Naive thymus-derived CD8-positive, alpha-beta T cell (primary cell): ENCODE data around the gene ADNP. TPM values are rescaled to one million over a fixed set of nuclear protein-coding genes. Genes with fewer than 3 reads are reported as not detected.

Source experiments
- ATAC-seq, 2 donors: fragments of 150-1000 bp; cut with Tn5 transposase in 1 of 2; sonication (Bioruptor Pico), chemical (Tn5 transposase) in 1 of 2; 1 replicate in 1 of 2; 2 replicates in 1 of 2; pipeline ENCODE4 v1.10.0; 2021; ENCODE audit warnings: mild to moderate bottlenecking in 2 of 2, moderate library complexity in 2 of 2
- POLR2A ChIA-PET: fragments of 350-600 bp; sonication (Branson Sonifier 250); formaldehyde crosslinking; loops from one replicate; lab custom pipeline; 2021; ENCODE audit warnings: antibody characterized with exemption; lab: Charles Lee
- DNase-seq, 10 donors: peaks; one replicate each; pipeline versions ENCODE4 v3.0.0 to v3.0.0-alpha.2; 2020 to 2022
- H3K27ac Mint-ChIP-seq, 10 donors: one replicate each; pipeline ENCODE4 v1.8.0; 2020 to 2022; ENCODE audit warnings: mild to moderate bottlenecking in 10 of 10, mixed read lengths in 10 of 10, moderate library complexity in 4 of 10, inconsistent platforms in 1 of 10
- H3K27me3 Mint-ChIP-seq, 5 donors: one replicate each; pipeline ENCODE4 v1.8.0; 2021 to 2022; ENCODE audit warnings: mixed read lengths in 5 of 5
- H3K36me3 Mint-ChIP-seq, 3 donors: one replicate each; pipeline ENCODE4 v1.8.0; 2020 to 2022; ENCODE audit warnings: mixed read lengths in 3 of 3, mild to moderate bottlenecking in 2 of 3, inconsistent platforms in 1 of 3
- H3K4me1 Mint-ChIP-seq, 4 donors: one replicate each; pipeline ENCODE4 v1.8.0; 2021 to 2022; ENCODE audit warnings: mixed read lengths in 4 of 4
- H3K4me3 Mint-ChIP-seq, 10 donors: one replicate each; pipeline ENCODE4 v1.8.0; 2020 to 2022; ENCODE audit warnings: mild to moderate bottlenecking in 10 of 10, mixed read lengths in 10 of 10, moderate library complexity in 6 of 10, inconsistent platforms in 1 of 10
- H3K9me3 Mint-ChIP-seq, 9 donors: one replicate each; pipeline ENCODE4 v1.8.0; 2020 to 2022; ENCODE audit warnings: mixed read lengths in 9 of 9, mild to moderate bottlenecking in 3 of 9, inconsistent platforms in 1 of 9, moderate library complexity in 1 of 9
- polyA plus RNA-seq, 3 donors: library from polyadenylated mRNA; unstranded; fragments of 300-500 nt; fragmentation: Illumina TruSeq; gene quantifications; one replicate each; pipeline ENCODE4 v1.2.3, GENCODE V29; 2021
- total RNA-seq, 8 experiments: library from RNA in 2 of 8; stranded (reverse) in 2 of 8; gene quantifications; one replicate each; pipeline ENCODE4 v1.2.3 and lab custom pipeline; 2021 to 2026

Gene ADNP
- total and polyA plus RNA-seq, 5 experiments from 2014 or later, result 6.3 to 73.8 (median 10.9) TPM

- H3K27me3 Mint-ChIP-seq, result no peaks in the 10 kb centered on the region
- H3K27ac Mint-ChIP-seq, result peak within 1 kb of the TSS; percentile 98 to 100 (median 99)
- H3K36me3 Mint-ChIP-seq, result peaks cover 5 to 36% (median 5%) of the 10 kb centered on the region in 3 donors
- peaks cover 20 to 71% (median 60%) of the 10 kb centered on the region in 4 donors for H3K4me1 Mint-ChIP-seq
- H3K9me3 Mint-ChIP-seq, result no peaks in the 10 kb centered on the region
- DNase-seq, result peak; percentile 61 to 98 (median 84)
- peak within 1 kb of the TSS; percentile 91 to 98 (median 96) for H3K4me3 Mint-ChIP-seq
- POLR2A ChIA-PET, result interaction anchor here (0.7 to 3.8 kb wide), 18 partner anchors 9 to 1233 kb away, joined by 3 to 107 read pairs (median 4); partner anchors contain the start of genes ADNP, BCAS4 and ZFP64
- ATAC-seq, result peak; percentile 81 to 84
Measured at GRCh38 chr20:50958615-50959542, 27.6 kb upstream of the ADNP start, which contains the start of gene MOCS3. Gene MOCS3 (plus strand): TSS chr20:50958818. CDS start chr20:50958843, 25 bp downstream.

- POLR2A ChIA-PET, result interaction anchor here (0.6 to 3.8 kb wide), 21 partner anchors 10 to 1233 kb away, joined by 3 to 107 read pairs (median 4); partner anchors contain the start of genes ADNP, BCAS4 and ZFP64
- Mint-ChIP-seq H3K4me3 (peak within 1 kb of the TSS; percentile 91 to 98 (median 96)), H3K27ac (peak within 1 kb of the TSS; percentile 98 to 100 (median 99)), H3K4me1 (peaks cover 18 to 68% (median 59%) of the 10 kb centered on the region in 4 donors), H3K9me3 (no peaks in the 10 kb centered on the region), H3K27me3 (no peaks in the 10 kb centered on the region), H3K36me3 (peaks cover 5 to 41% (median 5%) of the 10 kb centered on the region in 3 donors)
- ATAC-seq (peak; percentile 83 to 84), DNase-seq (peak in 7 of 10 donors; percentile 75 to 95 (median 87))
Measured at GRCh38 chr20:50957798-50958614, 26.8 kb upstream of the ADNP start, which contains the start of gene DPM1. Gene DPM1 (minus strand): TSS chr20:50958532. CDS start chr20:50958523, 9 bp downstream.

GRCh38 chr20:50957276-50957675, 26.0 kb upstream of the ADNP start:
- Mint-ChIP-seq H3K36me3 (peaks cover 3 to 41% (median 4%) of the 10 kb centered on the region in 3 donors), H3K4me1 (peaks cover 17 to 69% (median 56%) of the 10 kb centered on the region in 4 donors), H3K9me3 (no peaks in the 10 kb centered on the region), H3K27ac (peak overlapping the region; percentile 98 to 100 (median 99)), H3K4me3 (peak overlapping the region; percentile 91 to 98 (median 96)), H3K27me3 (no peaks in the 10 kb centered on the region)
- DNase-seq (no peak), ATAC-seq (no peak)
- POLR2A ChIA-PET, result interaction anchor here (1.2 to 3.8 kb wide), 5 partner anchors 26 to 1234 kb away, joined by 3 to 107 read pairs (median 17); partner anchors contain the start of genes ADNP, BCAS4 and ZFP64

- Mint-ChIP-seq H3K4me1 (peaks cover 20 to 46% (median 39%) of the 10 kb centered on the region in 4 donors), H3K27me3 (no peaks in the 10 kb centered on the region), H3K27ac (no peak overlapping the region), H3K9me3 (no peaks in the 10 kb centered on the region), H3K4me3 (no peak overlapping the region), H3K36me3 (peaks cover 0 to 64% (median 2%) of the 10 kb centered on the region in 3 donors)
- no peak for DNase-seq
- ATAC-seq, result no peak
- POLR2A ChIA-PET, result no interaction called here
Measured at GRCh38 chr20:50953821-50954220, 22.6 kb upstream of the ADNP start.

- no peaks in the 10 kb centered on the region for H3K9me3 Mint-ChIP-seq
- H3K27me3 Mint-ChIP-seq, result no peaks in the 10 kb centered on the region
- ATAC-seq, result no peak
- no peak for DNase-seq
- H3K4me3 Mint-ChIP-seq, result no peak overlapping the region
- POLR2A ChIA-PET, result no interaction called here
- H3K27ac Mint-ChIP-seq, result no peak overlapping the region
- H3K4me1 Mint-ChIP-seq, result peaks cover 19 to 42% (median 34%) of the 10 kb centered on the region in 4 donors
- H3K36me3 Mint-ChIP-seq, result peaks cover 0 to 69% (median 2%) of the 10 kb centered on the region in 3 donors
Measured at GRCh38 chr20:50953196-50953595, 22.0 kb upstream of the ADNP start.

GRCh38 chr20:50948132-50948785, 17.0 kb upstream of the ADNP start:
- H3K4me3 Mint-ChIP-seq, result no peak overlapping the region
- H3K9me3 Mint-ChIP-seq, result no peaks in the 10 kb centered on the region
- POLR2A ChIA-PET, result interaction anchor here (1.4 kb wide), 1 partner anchor 10 kb away, joined by 4 read pairs; the partner anchor contains the start of gene MOCS3
- DNase-seq (no peak), ATAC-seq (no peak)
- no peak overlapping the region for H3K27ac Mint-ChIP-seq
- no peaks in the 10 kb centered on the region for H3K27me3 Mint-ChIP-seq
- peaks cover 4 to 16% (median 12%) of the 10 kb centered on the region in 4 donors for H3K4me1 Mint-ChIP-seq
- peaks cover 0 to 92% (median 15%) of the 10 kb centered on the region in 3 donors for H3K36me3 Mint-ChIP-seq

GRCh38 chr20:50943069-50943468, 11.8 kb upstream of the ADNP start:
- ATAC-seq (peak in 1 of 2 donors; percentile 23), DNase-seq (no peak)
- peak overlapping the region in 2 of 10 donors; percentile 58 to 75 for H3K27ac Mint-ChIP-seq
- H3K9me3 Mint-ChIP-seq, result no peaks in the 10 kb centered on the region
- no peak overlapping the region for H3K4me3 Mint-ChIP-seq
- peaks cover 0 to 7% (median 3%) of the 10 kb centered on the region in 4 donors for H3K4me1 Mint-ChIP-seq
- no peaks in the 10 kb centered on the region for H3K27me3 Mint-ChIP-seq
- POLR2A ChIA-PET, result interaction anchor here (2.1 kb wide), 1 partner anchor 11 kb away, joined by 7 read pairs; the partner anchor contains the start of gene ADNP
- H3K36me3 Mint-ChIP-seq, result peaks cover 0 to 89% (median 17%) of the 10 kb centered on the region in 3 donors

GRCh38 chr20:50933589-50933988, 2.4 kb upstream of the ADNP start:
- DNase-seq (no peak), ATAC-seq (no peak)
- H3K4me3 Mint-ChIP-seq, result no peak overlapping the region
- H3K36me3 Mint-ChIP-seq, result peaks cover 0 to 50% (median 5%) of the 10 kb centered on the region in 3 donors
- H3K27me3 Mint-ChIP-seq, result no peaks in the 10 kb centered on the region
- POLR2A ChIA-PET, result interaction anchor here (5.3 to 10.8 kb wide), 2 partner anchors 25 to 141 kb away, joined by 107 to 272 read pairs; partner anchors contain the start of genes BCAS4, DPM1 and MOCS3
- H3K4me1 Mint-ChIP-seq, result peaks cover 11 to 23% (median 19%) of the 10 kb centered on the region in 4 donors
- H3K27ac Mint-ChIP-seq, result peak overlapping the region in 7 of 10 donors; percentile 24 to 96 (median 37)
- no peaks in the 10 kb centered on the region for H3K9me3 Mint-ChIP-seq

- DNase-seq, result no peak
- Mint-ChIP-seq H3K36me3 (peaks cover 0 to 50% (median 8%) of the 10 kb centered on the region in 3 donors), H3K27ac (peak overlapping the region in 9 of 10 donors; percentile 94 to 99 (median 99)), H3K4me3 (peak overlapping the region in 8 of 10 donors; percentile 88 to 96 (median 91)), H3K4me1 (peaks cover 14 to 31% (median 26%) of the 10 kb centered on the region in 4 donors), H3K9me3 (no peaks in the 10 kb centered on the region), H3K27me3 (no peaks in the 10 kb centered on the region)
- no peak for ATAC-seq
- POLR2A ChIA-PET, result interaction anchor here (1.8 to 10.8 kb wide), 4 partner anchors 9 to 140 kb away, joined by 7 to 272 read pairs (median 88); partner anchors contain the start of genes BCAS4, DPM1 and MOCS3
Measured at GRCh38 chr20:50932691-50933280, 1.5 kb upstream of the ADNP start.

GRCh38 chr20:50932016-50932485, 814 bp upstream of the ADNP start:
- ATAC-seq, result no peak
- Mint-ChIP-seq H3K27me3 (no peaks in the 10 kb centered on the region), H3K36me3 (peaks cover 0 to 56% (median 8%) of the 10 kb centered on the region in 3 donors), H3K4me1 (peaks cover 14 to 39% (median 33%) of the 10 kb centered on the region in 4 donors), H3K4me3 (peak overlapping the region; percentile 84 to 98 (median 91)), H3K9me3 (no peaks in the 10 kb centered on the region), H3K27ac (peak overlapping the region; percentile 94 to 99 (median 99))
- POLR2A ChIA-PET, result interaction anchor here (0.9 to 10.8 kb wide), 22 partner anchors 8 to 1260 kb away, joined by 3 to 272 read pairs (median 5); partner anchors contain the start of genes BCAS4, DPM1, MOCS3 and PARD6B
- DNase-seq, result no peak
